ENCODE data around the gene UBE2G1. TPM values are rescaled to one million over a fixed set of nuclear protein-coding genes. Genes with fewer than 3 reads are reported as not detected.

Gene UBE2G1
- total and polyA plus RNA-seq, 2 of the 8 experiments (the other 6 are each of a cell fraction or from before 2014, with no cell fraction given) = 73.9 to 170 TPM

DNA sequence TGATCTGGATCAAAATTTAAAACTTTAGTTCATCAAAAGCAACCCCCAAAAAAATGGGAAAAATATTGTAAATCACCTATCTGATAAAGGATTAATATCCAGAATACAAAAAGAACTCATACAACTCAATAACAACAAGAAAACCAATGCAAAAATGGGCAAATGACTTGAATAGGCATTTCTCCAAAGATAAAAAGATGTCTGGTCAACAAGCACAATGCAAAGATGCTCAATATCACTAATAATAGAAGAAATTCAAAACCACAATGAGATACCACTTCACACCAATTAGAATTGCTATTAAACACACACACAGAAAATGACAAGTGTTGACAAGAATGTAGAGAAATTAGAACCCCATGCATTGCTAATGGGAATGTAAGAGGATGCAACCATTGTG lies 40.4 kb downstream of the UBE2G1 start (continued):
- TF ChIP-seq BACH1 (IDR thresholded peaks at IDR 0.05; ENCODE audit: low read length) (no peak), EGR1 (IDR thresholded peaks at IDR 0.05; ENCODE audit: borderline replicate concordance, low read depth, low read length) (no peak), SAP30 (IDR thresholded peaks at IDR 0.05; ENCODE audit: insufficient read depth, insufficient replicate concordance, low read length) (no peak), EP300 (IDR thresholded peaks at IDR 0.05; ENCODE audit: borderline replicate concordance in 1 of 2, low read depth in 2 of 2, low read length in 2 of 2) (no peak), SP4 (IDR thresholded peaks at IDR 0.05; ENCODE audit: low read length) (no peak)

Measured in H1 (cell line).